Epithelial cell of proximal tubule (primary cell): Measurements from ENCODE around the gene PRR19. TPM values are rescaled to one million over a fixed set of nuclear protein-coding genes. Genes with fewer than 3 reads are reported as not detected.

ENCODE experiments used
- DNase-seq: peaks from one replicate; pipeline ENCODE4 v3.0.0-alpha.2; 2011; ENCODE audit warnings: low read depth
- H3K4me3 ChIP-seq: 2 replicates; pipeline ENCODE4 v1.5.1; 2011; ENCODE audit warnings: low read depth, mild to moderate bottlenecking, low read length
- CTCF ChIP-seq: conservative IDR thresholded peaks from 2 replicates; pipeline ENCODE4 v1.5.1; 2012; ENCODE audit warnings: low read depth, mild to moderate bottlenecking, low read length
- total RNA-seq: library from RNA; depleted of rRNA; stranded (reverse); fragments of >200 nt; gene quantifications from 2 replicates; pipeline ENCODE4 v1.2.3, GENCODE V29; 2015

The PRR19 gene
- total RNA-seq, 1 donor from 2014 or later = 0.23 TPM

GRCh38 chr19:42273407-42274064 lies 28.4 kb upstream of the PRR19 start:
- no peak overlapping the region for H3K4me3 ChIP-seq
- no peak for TF ChIP-seq CTCF
- DNase-seq = no peak

GRCh38 chr19:42274065-42274682 lies 27.8 kb upstream of the PRR19 start:
- TF ChIP-seq CTCF = no peak
- DNase-seq = no peak
- H3K4me3 ChIP-seq = no peak overlapping the region

- DNase-seq = no peak
- no peak for TF ChIP-seq CTCF
- H3K4me3 ChIP-seq = no peak overlapping the region
Observed at GRCh38 chr19:42275103-42275502, 26.8 kb upstream of the PRR19 start.

- DNase-seq = no peak
- H3K4me3 ChIP-seq = no peak overlapping the region
- no peak for TF ChIP-seq CTCF
Observed at GRCh38 chr19:42275517-42275916, 26.4 kb upstream of the PRR19 start.

GRCh38 chr19:42276284-42276683 lies 25.6 kb upstream of the PRR19 start:
- no peak for TF ChIP-seq CTCF
- no peak for DNase-seq
- H3K4me3 ChIP-seq = no peak overlapping the region

- no peak overlapping the region for H3K4me3 ChIP-seq
- TF ChIP-seq CTCF = no peak
- DNase-seq = no peak
Observed at GRCh38 chr19:42276821-42277220, 25.1 kb upstream of the PRR19 start.
